ENCODE data around the gene SLC46A2.

Gene SLC46A2

GRCh38 chr9:112890106-112891081, at the start of gene SLC46A2:
TSS of gene SLC46A2 (minus strand) at chr9:112890876. CDS start at chr9:112890681, 195 bp downstream.
- DNase-seq = no peak

- DNase-seq = no peak
Measured at GRCh38 chr9:112939418-112939817, 48.7 kb upstream of the SLC46A2 start.

GRCh38 chr9:112933696-112934095, 43.0 kb upstream of the SLC46A2 start:
- DNase-seq = no peak

GRCh38 chr9:112925058-112925641, 34.5 kb upstream of the SLC46A2 start:
- DNase-seq = no peak

GRCh38 chr9:112921549-112921948, 30.9 kb upstream of the SLC46A2 start:
- no peak for DNase-seq

GRCh38 chr9:112917987-112918362, 27.3 kb upstream of the SLC46A2 start:
- no peak for DNase-seq

GRCh38 chr9:112917047-112917986, 26.6 kb upstream of the SLC46A2 start:
- DNase-seq = no peak

- DNase-seq = no peak
Measured at GRCh38 chr9:112914524-112914923, 23.8 kb upstream of the SLC46A2 start.

- DNase-seq = no peak
Measured at GRCh38 chr9:112913326-112913725, 22.6 kb upstream of the SLC46A2 start.

- DNase-seq = no peak
Measured at GRCh38 chr9:112912636-112913035, 22.0 kb upstream of the SLC46A2 start.

GRCh38 chr9:112911736-112912135, 21.1 kb upstream of the SLC46A2 start:
- no peak for DNase-seq

- no peak for DNase-seq
Measured at GRCh38 chr9:112905084-112905483, 14.4 kb upstream of the SLC46A2 start.

GRCh38 chr9:112900901-112901300, 10.2 kb upstream of the SLC46A2 start:
- no peak for DNase-seq

- no peak for DNase-seq
Measured at GRCh38 chr9:112900488-112900887, 9.8 kb upstream of the SLC46A2 start.

GRCh38 chr9:112898872-112899311, 8.2 kb upstream of the SLC46A2 start:
- no peak for DNase-seq

- DNase-seq = no peak
Measured at GRCh38 chr9:112896131-112896530, 5.5 kb upstream of the SLC46A2 start.

- DNase-seq = no peak
Measured at GRCh38 chr9:112894699-112895098, 4.0 kb upstream of the SLC46A2 start.

- DNase-seq = no peak
Measured at GRCh38 chr9:112894041-112894440, 3.4 kb upstream of the SLC46A2 start.

- DNase-seq = no peak
Measured at GRCh38 chr9:112892981-112893380, 2.3 kb upstream of the SLC46A2 start.

GRCh38 chr9:112891521-112891920, 845 bp upstream of the SLC46A2 start:
- no peak for DNase-seq

- no peak for DNase-seq
Measured at GRCh38 chr9:112887381-112887780, 3.3 kb downstream of the SLC46A2 start.

- no peak for DNase-seq
Measured at GRCh38 chr9:112886351-112886750, 4.3 kb downstream of the SLC46A2 start.

GRCh38 chr9:112885324-112885723, 5.4 kb downstream of the SLC46A2 start:
- DNase-seq = no peak
